Mesenchymal stem cell (in vitro differentiated cells and primary cell): ENCODE measurements around the gene POU2F2.

Source experiments
- DNase-seq: peaks from one replicate; pipeline ENCODE4 v3.0.0-alpha.2; 2013
- H2AFZ ChIP-seq: one replicate; pipeline ENCODE4 v1.6.1; 2013; ENCODE audit warnings: low read depth, mild to moderate bottlenecking, control low read depth, inconsistent platforms, low read length, moderate library complexity
- H2AK5ac ChIP-seq: 2 replicates; pipeline ENCODE4 v1.6.1; 2013; ENCODE audit warnings: low read length, moderate library complexity, mild to moderate bottlenecking, inconsistent platforms; ENCODE audit not compliant: severe bottlenecking
- H2BK120ac ChIP-seq: one replicate; pipeline ENCODE4 v1.6.1; 2013; ENCODE audit warnings: low read depth, mild to moderate bottlenecking, inconsistent platforms, low read length, moderate library complexity
- H2BK12ac ChIP-seq, 2 experiments: one replicate each; pipeline ENCODE4 v1.6.1; 2013; ENCODE audit warnings: inconsistent platforms in 2 of 2, low read length in 2 of 2, mild to moderate bottlenecking in 2 of 2, moderate library complexity in 2 of 2, control low read depth in 1 of 2
- H2BK15ac ChIP-seq: one replicate; pipeline ENCODE4 v1.6.1; 2013; ENCODE audit warnings: mild to moderate bottlenecking, low read depth, inconsistent platforms; ENCODE audit not compliant: poor library complexity, severe bottlenecking
- H2BK5ac ChIP-seq: 2 replicates; pipeline ENCODE4 v1.6.1; 2013; ENCODE audit warnings: low read depth, mild to moderate bottlenecking, low read length, control low read depth, inconsistent platforms; ENCODE audit not compliant: poor library complexity, severe bottlenecking
- H3K14ac ChIP-seq, 2 experiments: one replicate each; pipeline ENCODE4 v1.6.1; 2013; ENCODE audit warnings: inconsistent platforms in 2 of 2, low read length in 2 of 2, control low read depth in 1 of 2, mild to moderate bottlenecking in 1 of 2, moderate library complexity in 1 of 2
- H3K18ac ChIP-seq, 2 experiments: one replicate each; pipeline ENCODE4 v1.6.1; 2013; ENCODE audit warnings: inconsistent platforms in 2 of 2, low read length in 2 of 2, control low read depth in 1 of 2, low read depth in 1 of 2, mild to moderate bottlenecking in 1 of 2
- H3K23ac ChIP-seq, 2 experiments: one replicate each; pipeline ENCODE4 v1.6.1; 2013; ENCODE audit warnings: inconsistent platforms in 2 of 2, low read length in 2 of 2, mild to moderate bottlenecking in 2 of 2, moderate library complexity in 2 of 2, control low read depth in 1 of 2
- H3K27ac ChIP-seq: 2 replicates; pipeline ENCODE4 v1.5.1; 2013; ENCODE audit warnings: mild to moderate bottlenecking, moderate library complexity, low read length, control low read depth, inconsistent platforms; ENCODE audit not compliant: poor library complexity, severe bottlenecking
- H3K27me3 ChIP-seq, 2 experiments: 2 replicates each; pipeline versions ENCODE4 v1.6.1 to v1.7.0; 2013; ENCODE audit warnings: low read length in 2 of 2, mild to moderate bottlenecking in 2 of 2, moderate library complexity in 2 of 2, control low read depth in 1 of 2, inconsistent platforms in 1 of 2; ENCODE audit not compliant: control insufficient read depth in 1 of 2, insufficient read depth in 1 of 2
- H3K36me3 ChIP-seq, 2 experiments: 2 replicates each; pipeline versions ENCODE4 v1.6.1 to v1.7.0; 2013; ENCODE audit warnings: low read length in 2 of 2, control low read depth in 1 of 2, inconsistent platforms in 1 of 2, low read depth in 1 of 2, mild to moderate bottlenecking in 1 of 2; ENCODE audit not compliant: insufficient read depth in 2 of 2, control insufficient read depth in 1 of 2
- H3K4ac ChIP-seq, 2 experiments: one replicate each; pipeline ENCODE4 v1.6.1; 2013; ENCODE audit warnings: inconsistent platforms in 2 of 2, low read length in 2 of 2, mild to moderate bottlenecking in 2 of 2, moderate library complexity in 2 of 2, control low read depth in 1 of 2, low read depth in 1 of 2
- H3K4me1 ChIP-seq: 2 replicates; pipeline ENCODE4 v1.6.1; 2013; ENCODE audit warnings: low read depth, low read length, control low read depth; ENCODE audit not compliant: control insufficient read depth, insufficient read depth
- H3K4me2 ChIP-seq: 2 replicates; pipeline ENCODE4 v1.6.1; 2013; ENCODE audit warnings: low read length, mild to moderate bottlenecking, inconsistent platforms; ENCODE audit not compliant: poor library complexity, severe bottlenecking
- H3K4me3 ChIP-seq, 2 experiments: 2 replicates each; pipeline versions ENCODE4 v1.5.1 to v1.7.0; 2013; ENCODE audit warnings: low read length in 2 of 2, mild to moderate bottlenecking in 2 of 2, control low read depth in 1 of 2, low read depth in 1 of 2; ENCODE audit not compliant: insufficient read depth in 1 of 2
- H3K79me1 ChIP-seq: replicated peaks from 2 replicates; pipeline ENCODE4 v1.6.1; 2013; ENCODE audit warnings: mild to moderate bottlenecking, control low read depth, low read length, inconsistent platforms; ENCODE audit not compliant: poor library complexity, severe bottlenecking
- H3K9ac ChIP-seq: 2 replicates; pipeline ENCODE4 v1.7.0; 2013; ENCODE audit warnings: mild to moderate bottlenecking, low read length, moderate library complexity
- H3K9me3 ChIP-seq: 2 replicates; pipeline ENCODE4 v1.7.0; 2013; ENCODE audit warnings: mild to moderate bottlenecking, low read length; ENCODE audit not compliant: control insufficient read depth
- H4K8ac ChIP-seq: one replicate; pipeline ENCODE4 v1.6.1; 2013; ENCODE audit warnings: inconsistent platforms, mild to moderate bottlenecking, low read length, moderate library complexity
- H4K91ac ChIP-seq: one replicate; pipeline ENCODE4 v1.6.1; 2013; ENCODE audit warnings: mild to moderate bottlenecking, low read length, inconsistent platforms
- WGBS: methylation state at CpG from one replicate; pipeline ENCODE4 v1.1.7; 2013; ENCODE audit warnings: mixed read lengths; 5-methylcytosine and 5-hydroxymethylcytosine counted together

Gene POU2F2

DNA sequence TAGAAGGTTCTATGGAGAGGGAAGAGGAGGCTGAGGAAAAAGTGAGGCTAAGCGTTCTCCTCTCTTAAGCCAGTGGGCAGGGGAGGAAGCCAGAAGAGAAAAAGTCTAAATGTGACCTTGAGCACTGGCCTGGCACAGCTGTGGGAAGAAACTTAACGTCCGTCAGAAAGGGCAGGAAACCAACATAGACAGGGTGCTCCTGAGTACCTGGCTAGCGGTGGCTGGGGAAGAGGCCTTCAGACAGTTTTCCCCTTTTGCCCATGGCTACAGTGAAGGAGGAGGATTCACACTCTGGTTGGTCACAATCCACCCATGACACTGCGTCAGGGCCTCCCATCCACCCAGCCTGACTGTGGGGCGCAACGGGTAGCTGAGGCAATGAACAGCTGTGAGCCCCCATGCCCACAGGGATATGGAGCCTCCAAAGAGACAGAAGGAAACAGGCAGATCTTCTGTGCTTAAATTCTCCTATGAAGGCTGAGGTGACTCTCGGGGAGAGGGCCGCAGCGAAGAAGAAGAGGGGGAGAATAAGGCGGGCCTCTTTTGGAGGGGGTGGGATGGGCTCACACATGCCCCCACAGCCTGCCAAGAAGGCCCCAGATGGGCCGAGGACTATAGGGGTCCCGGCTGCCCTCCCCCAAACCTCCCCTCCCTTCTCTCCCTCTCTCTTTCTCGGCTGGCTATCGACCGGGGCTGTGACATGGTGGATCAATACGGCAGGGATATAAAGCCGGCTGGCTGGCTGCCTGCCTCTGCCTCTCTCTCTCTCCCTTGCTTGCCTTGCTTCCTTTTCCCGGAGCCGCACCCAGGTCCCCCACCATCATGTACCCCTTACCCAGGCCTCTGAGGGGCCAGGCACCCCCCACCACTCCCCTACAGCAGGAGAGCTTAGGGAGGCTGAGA, 19.8 kb upstream of the POU2F2 start:
- Histone ChIP-seq H2BK120ac (no peak overlapping the region), H4K91ac (no peak overlapping the region)

GRCh38 chr19:42150911-42151361, 18.7 kb upstream of the POU2F2 start:
- H4K91ac ChIP-seq = no peak overlapping the region
- no peaks in the 10 kb centered on the region for H3K4me1 ChIP-seq
- no peak overlapping the region for H3K9ac ChIP-seq
- no peak overlapping the region for H4K8ac ChIP-seq
- no peak overlapping the region for H2AFZ ChIP-seq
- no peak overlapping the region for H2AK5ac ChIP-seq
- no peak overlapping the region for H3K4ac ChIP-seq
- no peaks in the 10 kb centered on the region for H3K36me3 ChIP-seq
- H2BK5ac ChIP-seq = no peak overlapping the region
- H3K18ac ChIP-seq = no peak overlapping the region
- WGBS = 63% methylated on average over 4 of the region's 9 CpGs
- H3K23ac ChIP-seq = peak overlapping the region in 1 of 2 experiments; percentile 37
- H2BK12ac ChIP-seq = no peak overlapping the region
- no peaks in the 10 kb centered on the region for H3K79me1 ChIP-seq
- no peak overlapping the region for H3K14ac ChIP-seq
- no peak overlapping the region for H2BK15ac ChIP-seq
- no peaks in the 10 kb centered on the region for H3K9me3 ChIP-seq
- no peak for DNase-seq
- H3K4me2 ChIP-seq = no peak overlapping the region
- peaks cover 91 to 92% of the 10 kb centered on the region in 2 experiments for H3K27me3 ChIP-seq
- H3K27ac ChIP-seq = no peak overlapping the region
- no peak overlapping the region for H2BK120ac ChIP-seq
- H3K4me3 ChIP-seq = no peak overlapping the region

More for the DNA sequence above, 19.8 kb upstream of the POU2F2 start:
- no peaks in the 10 kb centered on the region for H3K79me1 ChIP-seq
- H3K4me2 ChIP-seq = no peak overlapping the region
- no peak overlapping the region for H2BK12ac ChIP-seq
- no peaks in the 10 kb centered on the region for H3K4me1 ChIP-seq
- H3K27me3 ChIP-seq = peaks cover 91 to 95% of the 10 kb centered on the region in 2 experiments
- no peak overlapping the region for H2BK5ac ChIP-seq
- no peak overlapping the region for H3K27ac ChIP-seq
- no peak overlapping the region for H3K4ac ChIP-seq
- H2AK5ac ChIP-seq = no peak overlapping the region
- no peak overlapping the region for H3K9ac ChIP-seq
- no peak overlapping the region for H2AFZ ChIP-seq
- H4K8ac ChIP-seq = no peak overlapping the region
- no peaks in the 10 kb centered on the region for H3K9me3 ChIP-seq
- no peak overlapping the region for H3K18ac ChIP-seq
- no peak overlapping the region for H3K4me3 ChIP-seq
- no peak overlapping the region for H2BK15ac ChIP-seq
- 88% methylated on average over 18 of the region's 20 CpGs for WGBS
- no peak overlapping the region for H3K23ac ChIP-seq
- H3K14ac ChIP-seq = no peak overlapping the region
- no peak for DNase-seq
- no peaks in the 10 kb centered on the region for H3K36me3 ChIP-seq

DNA sequence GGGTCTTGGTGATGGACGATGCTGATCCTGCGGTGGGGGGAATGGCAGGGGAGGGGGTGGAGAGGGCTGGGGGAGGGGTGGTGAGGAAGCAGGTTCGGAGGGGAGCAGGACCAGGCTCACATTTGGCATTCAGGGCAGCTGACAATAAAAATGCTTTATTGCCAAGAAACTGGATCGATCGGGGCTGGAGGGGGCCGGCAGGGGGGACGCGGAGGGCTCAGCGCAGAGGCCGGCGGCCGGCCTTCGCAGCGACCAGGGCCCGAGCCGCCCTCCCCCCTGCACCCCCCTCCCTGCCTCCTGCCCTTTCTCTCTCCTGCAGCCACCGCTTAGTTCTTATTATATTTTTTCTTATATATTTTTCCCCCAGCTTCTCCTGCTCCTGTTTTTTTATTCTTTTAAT, 18.1 kb upstream of the POU2F2 start:
- Histone ChIP-seq H3K79me1 (no peaks in the 10 kb centered on the region), H3K4ac (no peak overlapping the region), H3K4me3 (no peak overlapping the region), H3K18ac (no peak overlapping the region), H2BK120ac (no peak overlapping the region), H3K23ac (no peak overlapping the region), H3K14ac (no peak overlapping the region), H3K27me3 (peaks cover 87 to 90% of the 10 kb centered on the region in 2 experiments), H3K36me3 (no peaks in the 10 kb centered on the region), H3K9ac (no peak overlapping the region), H2BK15ac (no peak overlapping the region), H2AK5ac (no peak overlapping the region), H3K4me1 (no peaks in the 10 kb centered on the region), H2AFZ (no peak overlapping the region), H2BK12ac (no peak overlapping the region), H3K9me3 (no peaks in the 10 kb centered on the region), H3K4me2 (no peak overlapping the region), H2BK5ac (no peak overlapping the region), H3K27ac (no peak overlapping the region), H4K8ac (no peak overlapping the region), H4K91ac (no peak overlapping the region)
- DNase-seq = no peak
- WGBS = 42% methylated on average over 16 of the region's 17 CpGs

- no peak overlapping the region for H2BK15ac ChIP-seq
- H3K27me3 ChIP-seq = peaks cover 85 to 90% of the 10 kb centered on the region in 2 experiments
- no peak overlapping the region for H2BK5ac ChIP-seq
- H2AFZ ChIP-seq = no peak overlapping the region
- H2BK120ac ChIP-seq = no peak overlapping the region
- no peak for DNase-seq
- H3K23ac ChIP-seq = no peak overlapping the region
- H3K36me3 ChIP-seq = no peaks in the 10 kb centered on the region
- H3K14ac ChIP-seq = no peak overlapping the region
- H3K18ac ChIP-seq = no peak overlapping the region
- no peaks in the 10 kb centered on the region for H3K4me1 ChIP-seq
- H4K91ac ChIP-seq = peak overlapping the region; percentile 10
- no peak overlapping the region for H2AK5ac ChIP-seq
- no peak overlapping the region for H3K4ac ChIP-seq
- no peak overlapping the region for H3K4me3 ChIP-seq
- 67% methylated on average over 2 of the region's 5 CpGs for whole genome bisulfite sequencing
- no peak overlapping the region for H3K9ac ChIP-seq
- no peak overlapping the region for H4K8ac ChIP-seq
- no peak overlapping the region for H3K27ac ChIP-seq
- no peaks in the 10 kb centered on the region for H3K79me1 ChIP-seq
- no peak overlapping the region for H3K4me2 ChIP-seq
- no peaks in the 10 kb centered on the region for H3K9me3 ChIP-seq
- no peak overlapping the region for H2BK12ac ChIP-seq
Measured at GRCh38 chr19:42149447-42150202, 17.4 kb upstream of the POU2F2 start.
